Endothelial cell (in vitro differentiated cells): ENCODE measurements around the gene LASP1NB.

ENCODE experiments used
- DNase-seq: peaks from one replicate; pipeline ENCODE4 v3.0.0; 2021; ENCODE audit warnings: low spot score
- H3K27ac Mint-ChIP-seq: one replicate; pipeline ENCODE4 v1.8.0; 2021; ENCODE audit warnings: mixed read lengths, inconsistent platforms; ENCODE audit not compliant: unreplicated experiment
- H3K27me3 Mint-ChIP-seq: one replicate; pipeline ENCODE4 v1.8.0; 2021; ENCODE audit warnings: mild to moderate bottlenecking, moderate library complexity, mixed read lengths, inconsistent platforms; ENCODE audit not compliant: unreplicated experiment
- H3K36me3 Mint-ChIP-seq: one replicate; pipeline ENCODE4 v1.8.0; 2021; ENCODE audit warnings: mild to moderate bottlenecking, low read depth, mixed read lengths, inconsistent platforms; ENCODE audit not compliant: unreplicated experiment
- H3K4me1 Mint-ChIP-seq: one replicate; pipeline ENCODE4 v1.8.0; 2021; ENCODE audit warnings: mild to moderate bottlenecking, mixed read lengths, inconsistent platforms; ENCODE audit not compliant: unreplicated experiment
- H3K4me3 Mint-ChIP-seq: one replicate; pipeline ENCODE4 v1.8.0; 2021; ENCODE audit warnings: mild to moderate bottlenecking, mixed read lengths, inconsistent platforms; ENCODE audit not compliant: unreplicated experiment
- H3K9me3 Mint-ChIP-seq: one replicate; pipeline ENCODE4 v1.8.0; 2021; ENCODE audit warnings: mixed read lengths, inconsistent platforms; ENCODE audit not compliant: unreplicated experiment
- TF ChIP-seq, protein P1 (sequence below): fragments of 200-600 bp; sonication (generic); IDR thresholded peaks from one replicate; pipeline ENCODE4 v1.5.0; 2021; ENCODE audit warnings: antibody characterized with exemption; ENCODE audit not compliant: unreplicated experiment

Gene LASP1NB

DNA sequence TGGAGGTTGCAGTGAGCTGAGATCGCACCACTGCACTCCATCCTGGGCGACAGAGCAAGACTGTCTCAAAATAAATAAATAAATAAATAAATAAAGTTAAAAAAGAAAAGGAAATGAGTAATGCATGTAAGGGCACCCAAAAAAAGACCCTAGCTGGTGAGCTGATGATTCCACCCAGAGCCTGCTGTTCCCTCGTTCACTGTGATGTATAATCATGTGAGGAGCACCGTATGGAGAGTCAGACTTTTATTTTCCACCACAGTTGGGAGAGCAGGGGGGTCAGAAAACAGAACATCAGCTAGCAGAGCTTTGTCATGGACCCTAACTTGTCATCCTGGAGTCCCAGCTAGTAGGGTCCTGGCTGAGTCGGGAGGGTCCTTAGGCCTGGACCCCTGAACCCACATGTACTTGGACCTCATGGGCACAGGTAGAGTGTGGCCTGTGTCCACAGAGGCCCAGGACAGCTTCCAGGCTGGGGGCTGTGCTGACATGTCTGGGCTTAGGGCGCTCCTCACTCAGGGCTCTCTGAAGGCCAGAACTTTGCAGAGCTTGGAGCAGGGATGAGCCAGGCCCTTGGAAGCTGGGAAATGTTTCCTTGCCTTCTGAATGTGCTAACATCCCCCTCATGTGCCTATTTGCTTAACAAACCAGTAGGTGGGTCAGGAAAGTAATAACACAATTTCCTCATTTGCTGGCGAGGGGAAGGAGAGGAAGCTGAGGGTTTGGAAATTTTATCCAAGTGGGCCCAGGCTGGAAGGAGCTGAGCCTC is 18.8 kb upstream of the LASP1NB start:
- H3K36me3 Mint-ChIP-seq, result peaks cover 11% of the 10 kb centered on the region

DNA sequence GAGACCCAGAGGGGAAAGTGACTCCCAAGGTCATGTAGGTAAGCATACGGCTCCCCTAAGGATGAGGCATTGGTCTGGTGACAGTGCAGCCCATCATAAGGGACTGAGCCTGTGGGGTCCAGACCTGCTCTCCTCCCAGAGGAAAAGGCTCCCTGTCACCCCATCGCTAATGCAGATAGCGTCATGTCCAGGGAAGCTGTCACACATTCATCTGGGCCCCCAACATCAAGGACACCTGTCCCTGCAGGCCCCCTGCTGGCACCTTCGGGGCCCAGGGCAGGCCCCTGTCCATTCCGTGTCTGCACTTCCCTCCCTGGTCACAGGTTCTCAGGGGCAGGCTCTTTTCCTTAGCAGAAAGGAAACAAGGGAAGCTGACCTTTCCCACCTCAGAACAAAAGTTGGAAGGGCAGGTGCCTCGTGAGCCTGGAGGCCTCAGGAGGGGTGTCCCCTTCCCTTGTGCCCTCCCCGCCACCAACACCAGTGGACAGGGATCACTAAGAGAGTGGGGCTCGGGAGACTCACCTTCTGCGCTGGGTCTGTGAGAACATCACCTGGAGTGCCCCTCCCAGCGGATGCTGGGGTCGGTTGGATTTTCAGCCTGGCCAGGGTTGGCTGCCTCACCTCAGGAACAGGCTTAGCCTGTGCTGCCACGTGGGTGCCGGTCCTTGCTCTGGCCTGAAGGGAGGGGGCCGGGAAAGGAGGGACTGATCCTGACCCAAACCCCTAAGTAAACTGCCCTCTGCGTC is 17.3 kb upstream of the LASP1NB start:
- no peak for DNase-seq
- H3K4me1 Mint-ChIP-seq, result peaks cover 21% of the 10 kb centered on the region
- H3K27me3 Mint-ChIP-seq, result peaks cover 7% of the 10 kb centered on the region
- peak overlapping the region; percentile 57 for H3K27ac Mint-ChIP-seq
- H3K4me3 Mint-ChIP-seq, result no peak overlapping the region
- TF ChIP-seq, protein P1, sequence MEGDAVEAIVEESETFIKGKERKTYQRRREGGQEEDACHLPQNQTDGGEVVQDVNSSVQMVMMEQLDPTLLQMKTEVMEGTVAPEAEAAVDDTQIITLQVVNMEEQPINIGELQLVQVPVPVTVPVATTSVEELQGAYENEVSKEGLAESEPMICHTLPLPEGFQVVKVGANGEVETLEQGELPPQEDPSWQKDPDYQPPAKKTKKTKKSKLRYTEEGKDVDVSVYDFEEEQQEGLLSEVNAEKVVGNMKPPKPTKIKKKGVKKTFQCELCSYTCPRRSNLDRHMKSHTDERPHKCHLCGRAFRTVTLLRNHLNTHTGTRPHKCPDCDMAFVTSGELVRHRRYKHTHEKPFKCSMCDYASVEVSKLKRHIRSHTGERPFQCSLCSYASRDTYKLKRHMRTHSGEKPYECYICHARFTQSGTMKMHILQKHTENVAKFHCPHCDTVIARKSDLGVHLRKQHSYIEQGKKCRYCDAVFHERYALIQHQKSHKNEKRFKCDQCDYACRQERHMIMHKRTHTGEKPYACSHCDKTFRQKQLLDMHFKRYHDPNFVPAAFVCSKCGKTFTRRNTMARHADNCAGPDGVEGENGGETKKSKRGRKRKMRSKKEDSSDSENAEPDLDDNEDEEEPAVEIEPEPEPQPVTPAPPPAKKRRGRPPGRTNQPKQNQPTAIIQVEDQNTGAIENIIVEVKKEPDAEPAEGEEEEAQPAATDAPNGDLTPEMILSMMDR, result no peak
- no peaks in the 10 kb centered on the region for H3K9me3 Mint-ChIP-seq
- H3K36me3 Mint-ChIP-seq, result peaks cover 7% of the 10 kb centered on the region

More for the DNA sequence above, 18.8 kb upstream of the LASP1NB start:
- Mint-ChIP-seq H3K4me3 (no peak overlapping the region), H3K27me3 (peaks cover 1% of the 10 kb centered on the region), H3K27ac (no peak overlapping the region), H3K4me1 (peaks cover 21% of the 10 kb centered on the region), H3K9me3 (no peaks in the 10 kb centered on the region)
- TF ChIP-seq, protein P1, result no peak
- DNase-seq, result no peak

DNA sequence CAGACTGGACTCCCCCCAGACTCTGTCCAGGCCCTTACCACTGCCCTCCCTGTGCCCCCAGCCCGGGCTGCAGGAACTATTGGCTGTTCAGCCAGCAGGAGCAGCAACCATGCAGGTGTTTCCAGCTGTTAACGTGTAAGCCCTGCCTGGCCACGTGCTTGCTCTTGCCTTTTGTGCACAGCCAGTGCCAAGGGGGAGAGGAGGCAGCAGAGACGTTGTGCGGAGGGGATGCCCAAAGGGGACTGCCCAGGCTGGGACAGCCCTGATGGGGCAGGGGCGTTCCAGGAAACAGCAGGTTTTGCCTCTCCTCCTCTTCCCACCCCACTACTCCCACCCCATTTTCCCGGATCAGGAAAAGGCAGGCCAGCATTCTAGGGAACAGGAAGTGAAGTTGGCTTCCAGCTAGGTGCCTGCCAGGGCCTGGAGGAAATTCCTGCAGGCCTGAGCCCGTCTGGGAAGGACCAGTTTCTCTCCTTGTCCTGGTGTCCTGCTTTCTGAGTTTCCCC is 16.7 kb upstream of the LASP1NB start:
- peak overlapping the region; percentile 70 for H3K27ac Mint-ChIP-seq
- peak; percentile 57 for DNase-seq
- H3K4me3 Mint-ChIP-seq, result no peak overlapping the region
- H3K36me3 Mint-ChIP-seq, result peaks cover 3% of the 10 kb centered on the region
- H3K27me3 Mint-ChIP-seq, result peaks cover 7% of the 10 kb centered on the region
- peaks cover 21% of the 10 kb centered on the region for H3K4me1 Mint-ChIP-seq
- TF ChIP-seq, protein P1, result no peak
- H3K9me3 Mint-ChIP-seq, result no peaks in the 10 kb centered on the region

DNA sequence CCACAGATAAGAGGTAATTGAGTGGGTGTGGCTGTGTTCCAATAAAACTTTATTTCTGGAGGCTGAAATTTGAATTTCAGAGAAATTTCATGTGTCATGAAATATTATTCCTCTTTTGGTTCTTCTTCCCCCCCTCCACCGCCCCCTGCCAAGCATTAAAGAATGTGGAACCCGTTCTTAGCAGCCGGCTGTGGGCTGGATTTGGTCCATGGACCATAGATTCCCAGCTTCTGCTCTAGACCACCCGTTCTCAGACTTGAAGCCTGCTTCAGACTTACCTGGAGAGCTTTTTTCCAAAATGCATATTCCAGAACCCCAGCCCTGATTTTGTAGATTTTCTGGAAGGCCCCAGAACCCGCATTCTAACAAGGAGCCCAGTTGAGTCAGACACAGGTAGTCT is 15.1 kb upstream of the LASP1NB start:
- Mint-ChIP-seq H3K27ac (no peak overlapping the region), H3K36me3 (peaks cover 11% of the 10 kb centered on the region), H3K4me1 (peaks cover 21% of the 10 kb centered on the region), H3K9me3 (no peaks in the 10 kb centered on the region), H3K27me3 (peaks cover 11% of the 10 kb centered on the region), H3K4me3 (peak overlapping the region; percentile 21)
- TF ChIP-seq, protein P1, result no peak
- no peak for DNase-seq
